Transverse colon (tissue), 4 donors: Measurements from ENCODE around the gene BPIFB2. TPM values are rescaled to one million over a fixed set of nuclear protein-coding genes. Genes with fewer than 3 reads are reported as not detected.

Experiments used
- DNase-seq: peaks from one replicate; pipeline ENCODE4 v3.0.0-alpha.2; 2019
- H3K27ac ChIP-seq, 4 donors: fragments of 200-600 bp; sonication (generic); 2 replicates each; pipeline ENCODE4 v1.5.1; 2016 to 2018; ENCODE audit warnings: inconsistent platforms in 4 of 4
- H3K27me3 ChIP-seq: fragments of 200-600 bp; sonication (generic); 2 replicates; pipeline ENCODE4 v1.5.1; 2017; ENCODE audit warnings: inconsistent platforms
- H3K36me3 ChIP-seq, 4 donors: fragments of 200-600 bp; sonication (generic); 2 replicates each; pipeline ENCODE4 v1.5.1; 2017 to 2019; ENCODE audit warnings: inconsistent platforms in 4 of 4
- H3K4me1 ChIP-seq, 4 donors: fragments of 200-600 bp; sonication (generic); 2 replicates each; pipeline ENCODE4 v1.5.1; 2017 to 2020; ENCODE audit warnings: inconsistent platforms in 4 of 4
- H3K4me3 ChIP-seq, 4 donors: fragments of 200-600 bp; sonication (generic); 1 replicate in 1 of 4; 2 replicates in 3 of 4; pipeline versions ENCODE4 v1.5.1 to v1.6.1; 2017 to 2019; ENCODE audit warnings: inconsistent platforms in 4 of 4
- H3K9me3 ChIP-seq, 2 donors: fragments of 200-600 bp; sonication (generic); 2 replicates each; pipeline ENCODE4 v1.5.1; 2017 to 2019; ENCODE audit warnings: inconsistent platforms in 2 of 2
- CTCF ChIP-seq, 5 experiments: fragments of 200-600 bp in 3 of 5; fragments of 450-650 bp in 2 of 5; sonication (generic) in 3 of 5; IDR thresholded peaks; 1 replicate in 2 of 5; 2 replicates in 3 of 5; pipeline ENCODE4 v1.5.1; 2016 to 2017; ENCODE audit warnings: antibody characterized with exemption in 5 of 5, inconsistent platforms in 3 of 5, mild to moderate bottlenecking in 2 of 5, moderate library complexity in 1 of 5
- EP300 ChIP-seq: sonication (generic); formaldehyde crosslinking; IDR thresholded peaks from one replicate; pipeline ENCODE4 v1.6.1; 2017; ENCODE audit warnings: antibody characterized with exemption, low read depth
- POLR2A ChIP-seq: fragments of 450-650 bp; IDR thresholded peaks from one replicate; pipeline ENCODE4 v1.6.1; 2016; ENCODE audit warnings: antibody characterized with exemption, mild to moderate bottlenecking, moderate library complexity
- POLR2AphosphoS5 ChIP-seq, 3 donors: sonication (generic); formaldehyde crosslinking; IDR thresholded peaks; one replicate each; pipeline ENCODE4 v1.6.1; 2016; ENCODE audit warnings: antibody characterized with exemption in 3 of 3
- WGBS, 2 donors: methylation state at CpG; one replicate each; pipeline ENCODE4 v1.1.5; 2018; ENCODE audit warnings: low coverage in 1 of 2; 5-methylcytosine and 5-hydroxymethylcytosine counted together
- in situ Hi-C, 4 donors: fragments of 200-750 bp; cut with MboI; loops; one replicate each; pipeline versions ENCODE4 v1.15.0 to v1.15.1; 2017; ENCODE audit warnings: low sequenced_read_pairs in 3 of 4, low pct_ligation_motif_present in 1 of 4, low pct_unique_long_range_greater_than_20kb in 1 of 4
- intact Hi-C: fragments of 100-400 bp; cut with DNase I; formaldehyde crosslinking; loops from one replicate; pipeline ENCODE4 v1.15.1; 2023; ENCODE audit warnings: low total_unique reads
- total RNA-seq, 4 donors: library from RNA; depleted of rRNA; stranded (reverse); fragments of >200 nt; gene quantifications; one replicate each; pipeline ENCODE4 v1.1.0, GENCODE V29; 2016

Gene BPIFB2
- total RNA-seq, 4 donors from 2014 or later = not detected

- Histone ChIP-seq H3K27me3 (no peaks in the 10 kb centered on the region), H3K4me1 (no peaks in the 10 kb centered on the region), H3K36me3 (no peaks in the 10 kb centered on the region), H3K9me3 (no peaks in the 10 kb centered on the region), H3K27ac (no peak overlapping the region), H3K4me3 (no peak overlapping the region)
- no peak for DNase-seq
- in situ Hi-C loops (no loop called here), intact Hi-C loops (no loop called here)
- 83% methylated on average over 10 of the region's 10 CpGs; no CpG with 5 or more reads in 1 of the 2 donors for WGBS, 2 donors
- TF ChIP-seq POLR2A = no peak
- TF ChIP-seq CTCF (IDR thresholded peaks at IDR 0.05) = no peak
- no peak for TF ChIP-seq EP300
- no peak for TF ChIP-seq POLR2AphosphoS5 (IDR thresholded peaks at IDR 0.05)
These were observed 7.6 kb downstream of the BPIFB2 start for GRCh38 chr20:33015114-33015484.

- Histone ChIP-seq H3K27me3 (no peaks in the 10 kb centered on the region), H3K27ac (no peak overlapping the region), H3K9me3 (no peaks in the 10 kb centered on the region), H3K4me3 (no peak overlapping the region), H3K4me1 (no peaks in the 10 kb centered on the region), H3K36me3 (no peaks in the 10 kb centered on the region)
- in situ Hi-C loops (no loop called here), intact Hi-C loops (no loop called here)
- TF ChIP-seq CTCF (IDR thresholded peaks at IDR 0.05) (no peak), EP300 (no peak), POLR2AphosphoS5 (IDR thresholded peaks at IDR 0.05) (no peak)
- DNase-seq = no peak
- WGBS, 2 donors = 60 to 62% methylated on average over 3 to 15 of the region's 15 CpGs
These were observed 8.4 kb downstream of the BPIFB2 start for GRCh38 chr20:33015700-33016580.

- Histone ChIP-seq H3K9me3 (no peaks in the 10 kb centered on the region), H3K4me3 (no peak overlapping the region), H3K27me3 (no peaks in the 10 kb centered on the region), H3K27ac (no peak overlapping the region), H3K4me1 (no peaks in the 10 kb centered on the region), H3K36me3 (no peaks in the 10 kb centered on the region)
- TF ChIP-seq POLR2A (no peak), EP300 (no peak), POLR2AphosphoS5 (IDR thresholded peaks at IDR 0.05) (no peak), CTCF (IDR thresholded peaks at IDR 0.05) (no peak)
- no peak for DNase-seq
- in situ Hi-C loops (no loop called here), intact Hi-C loops (no loop called here)
- 73% methylated on average over 7 of the region's 7 CpGs; no CpG with 5 or more reads in 1 of the 2 donors for WGBS, 2 donors
These were observed 9.1 kb downstream of the BPIFB2 start for GRCh38 chr20:33016581-33017109.

- TF ChIP-seq POLR2A = no peak
- no peak for TF ChIP-seq EP300
- no peak for TF ChIP-seq CTCF (IDR thresholded peaks at IDR 0.05)
- TF ChIP-seq POLR2AphosphoS5 (IDR thresholded peaks at IDR 0.05) = no peak
- Histone ChIP-seq H3K27ac (no peak overlapping the region), H3K9me3 (no peaks in the 10 kb centered on the region), H3K4me3 (no peak overlapping the region), H3K4me1 (no peaks in the 10 kb centered on the region), H3K27me3 (no peaks in the 10 kb centered on the region), H3K36me3 (no peaks in the 10 kb centered on the region)
- DNase-seq = no peak
- WGBS, 2 donors = 76 to 77% methylated on average over 2 to 7 of the region's 7 CpGs
- in situ Hi-C loops = no loop called here
- intact Hi-C loops = no loop called here
These were observed 10.0 kb downstream of the BPIFB2 start for GRCh38 chr20:33017542-33017941.
